Measurements from ENCODE around the gene ADAMTS7. TPM values are rescaled to one million over a fixed set of nuclear protein-coding genes. Genes with fewer than 3 reads are reported as not detected.

Gene ADAMTS7
- total and polyA plus RNA-seq, 2 of the 4 experiments (the other 2 are of a cell fraction) = 1.4 to 12.6 TPM

- Histone ChIP-seq H3K4me2 (ENCODE audit: low read depth, low read length) (no peak overlapping the region), H4K91ac (ENCODE audit: insufficient read depth, low read depth, low read length) (no peak overlapping the region), H2BK20ac (ENCODE audit: low read depth, low read length) (no peak overlapping the region), H3K79me1 (ENCODE audit: low read depth in 1 of 2, low read length in 2 of 2) (no peaks in the 10 kb centered on the region), H2AK9ac (replicated peaks; ENCODE audit: low read depth, low read length, poor library complexity) (no peak overlapping the region), H2BK5ac (ENCODE audit: low read depth, low read length, poor library complexity, severe bottlenecking) (no peak overlapping the region), H3K9me3 (ENCODE audit: control insufficient read depth, insufficient read depth, low read length) (no peaks in the 10 kb centered on the region), H3K27me3 (ENCODE audit: control insufficient read depth, insufficient read depth, low read length) (peaks cover 13% of the 10 kb centered on the region; the same call in 1 of the 2 replicates), H2BK120ac (ENCODE audit: low read depth, low read length) (no peak overlapping the region), H2AK5ac (ENCODE audit: low read depth, low read length) (no peak overlapping the region), H4K5ac (ENCODE audit: low read depth, low read length) (no peak overlapping the region), H3K4me3 (ENCODE audit: insufficient read depth, low read depth, low read length) (no peak overlapping the region), H3K9ac (ENCODE audit: low read depth, low read length) (no peak overlapping the region), H3K4me1 (ENCODE audit: control insufficient read depth, insufficient read depth, low read length) (no peaks in the 10 kb centered on the region), H3K4ac (ENCODE audit: low read depth, low read length) (no peak overlapping the region), H2BK15ac (ENCODE audit: low read depth, low read length) (no peak overlapping the region), H3K18ac (ENCODE audit: low read depth, low read length) (no peak overlapping the region), H3K27ac (ENCODE audit: insufficient read depth, low read length) (no peak overlapping the region), H4K20me1 (ENCODE audit: insufficient read depth, low read length) (no peaks in the 10 kb centered on the region), H3K14ac (replicated peaks; ENCODE audit: low read depth, low read length) (no peak overlapping the region), H3K23ac (ENCODE audit: low read depth, low read length) (no peak overlapping the region), H3K56ac (ENCODE audit: extremely low read depth, insufficient read depth, low read length) (no peak overlapping the region), H4K8ac (ENCODE audit: low read depth in 2 of 2, low read length in 2 of 2) (no peak overlapping the region), H3K36me3 (ENCODE audit: control insufficient read depth, insufficient read depth, low read length) (no peaks in the 10 kb centered on the region), H3K9me1 (ENCODE audit: insufficient read depth, low read length) (no peaks in the 10 kb centered on the region), H2AFZ (replicated peaks; ENCODE audit: low read length, poor library complexity) (no peak overlapping the region)
- no peak for TF ChIP-seq NFE2L2 (IDR thresholded peaks at IDR 0.05; ENCODE audit: low read depth, low read length)
- no peak for TF ChIP-seq ELK1 (IDR thresholded peaks at IDR 0.05; ENCODE audit: borderline replicate concordance, low read depth, low read length)
- no peak for TF ChIP-seq RCOR1 (IDR thresholded peaks at IDR 0.05; ENCODE audit: insufficient replicate concordance, low read length)
- TF ChIP-seq, protein P1, sequence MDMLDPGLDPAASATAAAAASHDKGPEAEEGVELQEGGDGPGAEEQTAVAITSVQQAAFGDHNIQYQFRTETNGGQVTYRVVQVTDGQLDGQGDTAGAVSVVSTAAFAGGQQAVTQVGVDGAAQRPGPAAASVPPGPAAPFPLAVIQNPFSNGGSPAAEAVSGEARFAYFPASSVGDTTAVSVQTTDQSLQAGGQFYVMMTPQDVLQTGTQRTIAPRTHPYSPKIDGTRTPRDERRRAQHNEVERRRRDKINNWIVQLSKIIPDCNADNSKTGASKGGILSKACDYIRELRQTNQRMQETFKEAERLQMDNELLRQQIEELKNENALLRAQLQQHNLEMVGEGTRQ (IDR thresholded peaks at IDR 0.05; ENCODE audit: low read depth, low read length) = no peak
- no peak for TF ChIP-seq POLR2A (IDR thresholded peaks at IDR 0.05; ENCODE audit: low read depth, low read length)
- no peak for TF ChIP-seq MAFK (IDR thresholded peaks at IDR 0.05; ENCODE audit: low read depth, low read length)
- no peak for TF ChIP-seq MXI1 (IDR thresholded peaks at IDR 0.05; ENCODE audit: borderline replicate concordance, low read depth, low read length)
- no peak for TF ChIP-seq BHLHE40 (IDR thresholded peaks at IDR 0.05; ENCODE audit: low read depth, low read length)
- no peak for TF ChIP-seq RAD21 (IDR thresholded peaks at IDR 0.05; ENCODE audit: low read length)
- no peak for TF ChIP-seq RFX5 (IDR thresholded peaks at IDR 0.05; ENCODE audit: low read depth, low read length)
- no peak for TF ChIP-seq SMC3 (IDR thresholded peaks at IDR 0.05; ENCODE audit: low read depth, low read length)
- intact Hi-C loops (cut with micrococcal nuclease) (no loop called here), dilution Hi-C loops (cut with HindIII; ENCODE audit: low sequenced_read_pairs, unreplicated experiment) (no loop called here), in situ Hi-C loops (cut with MboI; ENCODE audit: low sequenced_read_pairs) (no loop called here)
- CTCF ChIA-PET = no interaction called here
- ATAC-seq (ENCODE audit: low read depth) = no peak
- no CpG with 5 or more reads among the region's 3 CpGs for WGBS, 2 experiments (ENCODE audit: extremely low coverage in 2 of 2, insufficient read length in 1 of 2)
- DNase-seq = no peak
- POLR2A ChIA-PET (ENCODE audit: unreplicated experiment) = no interaction called here
- BruUV-seq (replicated peaks) = no TSS peak
Measured at GRCh38 chr15:78714890-78715289, 96.4 kb downstream of the ADAMTS7 start.

All from IMR-90 (cell line).